ENCODE results near the gene FTSJ3.

FTSJ3 gene

DNA sequence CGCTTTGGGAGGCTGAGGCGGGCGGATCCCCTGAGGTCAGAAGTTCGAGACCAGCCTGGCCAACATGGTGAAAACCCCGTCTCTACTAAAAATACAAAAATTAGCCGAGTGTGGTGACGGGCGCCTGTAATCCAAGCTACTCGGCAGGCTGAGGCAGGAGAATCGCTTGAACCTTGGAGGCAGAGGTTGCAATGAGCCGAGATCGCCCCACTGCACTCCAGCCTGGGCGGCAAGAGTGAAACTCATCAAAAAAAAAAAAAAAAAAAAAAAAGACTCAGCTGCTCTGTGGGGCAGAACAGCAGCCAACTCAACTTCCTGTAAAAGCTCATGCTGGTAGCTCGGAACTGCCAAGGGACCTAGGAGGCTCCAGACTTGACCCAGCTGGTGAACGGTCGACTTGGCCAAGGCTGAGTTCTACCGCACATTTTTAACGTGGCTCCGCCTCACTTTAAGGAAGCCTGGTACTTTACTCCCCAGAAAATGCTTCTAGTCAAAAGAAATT lies 16.0 kb upstream of the FTSJ3 start:
- DNase-seq (ENCODE audit: low read depth) = peak; percentile 75

DNA sequence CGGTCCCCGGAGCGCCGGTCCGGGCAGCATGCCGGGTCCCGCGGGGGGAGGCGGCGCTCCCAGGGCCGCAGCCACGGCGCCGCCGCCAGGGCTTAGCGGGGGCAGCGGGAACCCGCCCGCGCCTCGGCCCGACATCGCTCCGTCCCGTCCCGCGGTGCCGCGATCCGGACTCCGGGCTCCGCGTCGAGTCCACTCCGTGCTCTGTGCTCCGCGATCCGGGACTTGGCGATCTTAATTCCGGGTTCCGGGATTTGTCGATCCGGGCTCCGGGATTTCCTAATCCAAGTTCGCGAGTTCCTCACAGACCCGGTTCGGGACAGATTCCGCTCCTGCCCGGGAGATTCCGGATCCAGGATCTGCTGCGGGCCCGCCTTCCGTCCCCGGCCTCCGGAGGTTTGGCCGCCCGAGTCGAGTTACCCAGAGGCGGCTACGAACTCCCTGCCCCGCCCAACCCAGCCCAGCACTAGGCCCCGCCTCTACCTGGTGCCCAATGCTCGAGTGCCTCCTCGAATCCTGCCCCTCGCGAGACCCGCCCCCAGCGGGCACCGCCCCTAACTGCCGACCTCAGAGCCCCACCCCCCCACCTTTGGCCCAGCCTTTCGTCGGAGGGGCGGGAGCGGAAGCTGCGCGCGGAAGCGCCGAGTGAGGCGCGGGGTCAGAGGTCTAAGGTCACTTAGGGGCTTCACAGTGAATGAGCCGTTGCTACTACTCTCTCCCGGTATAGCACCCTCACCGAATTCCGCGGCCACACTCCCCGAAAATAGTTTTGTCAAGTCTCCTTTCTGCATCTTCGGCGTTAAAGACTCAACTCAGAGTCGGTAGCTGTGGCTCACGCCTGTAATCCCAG lies 15.3 kb upstream of the FTSJ3 start, which contains the start of gene SMARCD2:
SMARCD2 (minus strand) TSS at position 146 of the 847 bp plus-strand sequence; CDS start at position 135, 11 bp downstream.
- DNase-seq (ENCODE audit: low read depth) = peak; percentile 100

DNA sequence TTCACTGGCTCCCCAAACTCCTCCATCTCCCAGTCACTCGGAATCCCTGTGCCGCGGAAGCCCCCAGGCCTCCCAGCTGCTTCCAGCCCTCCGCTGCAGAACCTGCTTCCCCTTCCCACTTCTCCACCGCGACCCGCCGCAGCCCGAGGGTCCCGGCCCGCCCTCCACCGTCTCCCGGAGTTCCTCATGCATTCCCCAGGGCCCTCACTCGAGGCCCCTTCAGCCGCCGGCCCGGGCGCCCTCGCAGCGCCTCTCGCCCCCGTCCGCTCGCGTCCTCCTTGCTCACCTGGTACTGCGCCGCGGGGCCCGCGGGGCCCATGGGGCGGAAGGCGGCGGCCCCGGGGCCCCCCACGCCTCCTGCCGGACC lies 14.7 kb upstream of the FTSJ3 start:
- no peak for DNase-seq (ENCODE audit: low read depth)

DNA sequence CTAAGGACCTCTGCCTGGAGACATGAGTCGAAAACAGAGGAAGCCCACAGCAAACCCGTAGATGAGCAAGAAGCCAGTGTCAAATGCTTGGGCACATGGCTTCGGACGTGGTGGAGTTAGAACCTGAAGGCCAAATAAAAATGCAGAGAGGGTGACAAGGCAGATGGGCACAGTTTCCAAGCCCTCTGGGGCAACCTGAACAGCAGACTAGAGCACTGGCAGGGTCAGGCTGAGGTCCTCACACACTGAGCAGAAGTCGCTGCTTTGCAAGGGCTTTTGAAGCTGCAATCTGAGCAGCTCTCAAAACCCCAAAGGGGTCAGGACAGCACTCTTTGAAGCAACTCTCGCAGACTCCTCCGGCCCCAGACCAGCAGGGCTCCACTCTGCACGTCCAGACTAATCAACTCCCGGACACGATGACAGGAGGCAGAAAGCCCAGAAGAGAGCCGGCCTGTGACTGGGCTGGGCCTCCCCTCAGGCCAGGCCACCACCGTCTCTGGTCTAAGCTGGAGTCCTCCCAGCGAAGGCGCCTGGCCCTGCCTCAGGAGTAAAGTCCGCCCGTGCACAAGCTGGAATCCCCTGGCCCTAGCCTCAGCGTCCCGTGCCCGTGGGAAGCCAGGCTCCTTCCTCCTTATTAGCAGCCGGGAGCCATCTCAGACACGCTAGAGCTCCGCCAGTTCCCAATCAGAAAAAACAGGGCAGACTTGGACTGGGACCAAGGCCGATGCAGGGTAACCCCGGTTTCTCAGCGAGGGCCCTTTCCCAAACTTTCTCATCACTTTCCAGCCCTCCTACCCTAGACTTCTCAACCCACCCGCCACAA lies 14.1 kb upstream of the FTSJ3 start:
- peak; percentile 68 for DNase-seq (ENCODE audit: low read depth)

DNA sequence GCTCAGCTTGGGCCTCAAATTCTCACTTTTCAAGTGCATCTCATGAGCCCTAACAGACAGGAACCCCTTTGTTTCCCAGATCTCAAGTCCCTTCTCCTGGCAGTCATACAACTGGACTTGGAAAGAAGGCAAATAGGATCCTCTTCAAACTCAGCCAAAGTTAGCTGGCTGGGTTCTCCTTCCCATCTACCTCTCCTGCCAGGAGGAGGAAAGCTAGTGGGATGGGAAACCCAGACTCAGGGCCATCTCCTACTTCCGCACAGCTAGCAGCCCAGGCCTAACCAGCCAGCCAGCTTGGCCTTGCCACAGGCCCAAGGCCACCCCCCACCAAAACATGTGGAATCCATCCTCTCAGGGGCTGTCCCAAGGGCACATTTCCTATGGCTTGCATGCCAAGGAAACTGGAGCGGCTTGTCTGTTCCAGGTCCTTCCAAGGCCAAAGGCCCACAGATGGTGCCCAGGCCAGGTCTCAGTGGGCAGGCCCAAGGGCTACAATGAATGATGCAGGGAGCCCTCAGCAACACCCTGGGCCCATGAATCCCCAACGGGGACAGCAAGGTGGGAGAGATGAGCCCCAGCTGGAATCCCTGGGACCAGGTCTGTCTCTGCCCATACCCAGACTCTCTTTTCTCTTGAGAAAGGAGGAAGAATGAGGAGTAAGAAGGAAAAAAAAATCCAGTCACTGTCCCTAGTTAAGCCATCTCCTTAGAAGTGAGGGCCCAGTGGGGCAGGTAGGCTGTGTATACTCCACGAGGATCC lies 13.3 kb upstream of the FTSJ3 start:
- DNase-seq (ENCODE audit: low read depth) = peak; percentile 91

DNA sequence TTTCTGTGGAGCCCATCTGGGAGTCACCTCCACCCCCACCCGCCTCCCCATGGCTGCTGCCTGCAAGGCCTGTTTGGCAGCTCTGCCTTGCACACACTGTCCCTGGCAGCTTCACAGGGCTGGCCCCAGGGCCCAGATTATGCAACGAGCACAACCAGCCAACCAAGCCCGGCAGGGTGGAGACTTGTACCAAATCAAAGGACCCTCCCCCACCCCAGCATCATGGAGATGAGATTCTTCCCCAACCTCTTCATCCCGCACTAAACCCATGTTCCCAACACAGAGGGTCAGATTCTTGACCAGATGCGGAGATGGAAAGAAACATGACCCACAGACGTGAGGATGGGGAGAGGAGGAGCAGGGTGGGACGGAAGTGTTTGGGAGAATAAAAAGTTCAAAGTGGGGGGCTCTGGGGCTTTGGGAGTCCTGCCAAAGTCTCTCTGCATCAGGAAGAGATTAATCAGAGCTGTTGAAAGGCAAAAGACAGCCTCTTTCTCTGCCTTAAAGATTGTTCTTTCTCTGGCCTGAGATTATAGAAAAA lies 11.2 kb upstream of the FTSJ3 start:
- DNase-seq (ENCODE audit: low read depth) = peak; percentile 95

DNA sequence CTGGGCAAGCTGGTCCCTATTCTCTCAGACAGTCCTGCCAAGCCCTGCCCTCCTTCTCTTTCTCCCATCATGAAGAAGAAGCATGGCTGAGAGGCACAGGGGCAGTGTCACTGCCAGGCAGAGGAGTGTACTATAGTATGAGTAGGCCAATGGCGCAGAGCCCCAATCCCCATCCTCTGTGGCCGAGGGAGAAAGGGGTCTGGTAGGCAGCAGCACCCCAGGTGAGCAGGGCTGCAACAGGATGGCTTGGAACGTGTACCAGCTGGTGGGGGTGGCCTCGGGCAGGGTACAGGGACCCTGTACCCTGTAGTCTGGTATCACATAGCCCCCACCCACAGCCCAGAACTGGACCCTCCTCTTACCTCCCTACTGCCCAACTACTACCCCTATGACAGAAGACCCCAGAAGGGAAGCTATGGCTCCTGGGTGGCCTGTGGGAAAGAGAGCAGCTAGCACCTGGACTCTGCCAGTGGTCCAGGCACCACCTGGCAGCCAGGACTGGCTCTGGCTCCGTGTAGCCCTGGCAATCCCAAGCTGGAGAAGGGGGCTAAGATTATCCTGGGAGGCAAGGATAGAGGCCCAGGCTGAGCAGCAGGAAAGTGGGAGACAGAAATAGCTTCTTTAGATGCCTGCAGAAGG lies 10.6 kb upstream of the FTSJ3 start:
- DNase-seq (ENCODE audit: low read depth) = no peak

DNA sequence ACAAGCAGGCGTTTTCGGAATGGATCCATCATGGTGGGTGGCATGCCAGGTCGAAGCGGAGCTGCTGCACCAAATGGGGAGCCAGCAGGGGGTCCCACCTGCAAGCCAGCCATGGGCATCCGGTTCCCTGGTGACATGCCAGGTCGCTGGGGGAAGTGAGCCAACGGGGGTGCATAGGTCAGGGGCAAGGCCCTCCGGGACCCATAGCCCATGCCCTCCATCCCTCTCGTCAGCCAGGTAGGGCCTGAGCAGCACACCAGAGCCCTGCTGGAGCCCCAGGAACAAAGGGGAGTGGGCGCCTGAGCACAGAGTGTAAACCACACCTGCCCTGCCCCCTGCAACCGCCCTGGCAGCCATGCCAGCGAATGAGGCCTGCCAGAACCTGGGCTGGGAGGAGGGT lies 10.0 kb upstream of the FTSJ3 start:
- DNase-seq (ENCODE audit: low read depth) = no peak

DNA sequence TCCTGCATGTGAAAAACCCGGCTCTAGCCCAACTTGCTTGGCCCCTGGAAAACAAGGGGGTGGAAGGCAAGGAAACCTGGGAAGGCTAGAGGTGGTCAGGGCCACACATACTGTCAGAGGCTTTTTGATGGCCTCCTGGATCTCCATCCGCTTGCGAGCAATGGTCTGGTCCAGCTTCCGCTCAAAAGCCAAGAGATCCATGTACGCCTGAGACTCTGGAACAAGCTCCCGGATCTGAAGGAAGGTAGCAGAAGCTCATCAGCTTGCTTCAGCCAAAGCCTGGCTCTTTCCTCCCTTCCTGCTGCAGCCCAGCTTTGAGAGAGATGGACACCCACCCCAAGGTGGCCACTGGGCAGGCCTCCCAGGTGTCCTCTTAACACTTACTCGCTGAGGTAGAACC lies 9.3 kb upstream of the FTSJ3 start:
- no peak for DNase-seq (ENCODE audit: low read depth)

DNA sequence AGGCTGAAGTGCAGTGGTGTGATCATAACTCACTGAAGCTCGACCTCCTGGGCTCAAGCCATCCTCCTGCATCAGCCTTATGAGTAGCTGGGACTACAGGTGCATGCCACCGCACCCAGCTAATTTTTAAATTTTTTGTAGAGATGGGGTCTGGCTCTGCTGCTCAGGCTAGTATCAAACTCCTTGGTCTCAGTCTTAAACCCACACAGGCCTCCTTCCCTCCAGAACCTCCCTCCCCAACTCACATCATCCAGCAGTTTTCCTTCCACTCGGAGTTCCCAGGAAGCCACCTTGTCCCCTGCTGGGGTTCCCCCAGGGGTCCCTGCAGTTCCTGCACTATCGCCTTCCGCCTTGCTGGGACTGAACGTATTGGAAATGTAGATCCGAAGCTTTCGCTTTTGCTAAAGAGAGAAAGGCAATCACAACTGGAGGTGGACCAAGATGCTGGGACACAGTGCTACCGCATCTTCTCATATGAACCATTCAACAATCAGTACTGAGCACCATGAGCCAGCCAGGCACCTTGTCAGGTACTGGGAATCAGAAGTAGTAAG lies 7.8 kb upstream of the FTSJ3 start:
- DNase-seq (ENCODE audit: low read depth) = no peak

DNA sequence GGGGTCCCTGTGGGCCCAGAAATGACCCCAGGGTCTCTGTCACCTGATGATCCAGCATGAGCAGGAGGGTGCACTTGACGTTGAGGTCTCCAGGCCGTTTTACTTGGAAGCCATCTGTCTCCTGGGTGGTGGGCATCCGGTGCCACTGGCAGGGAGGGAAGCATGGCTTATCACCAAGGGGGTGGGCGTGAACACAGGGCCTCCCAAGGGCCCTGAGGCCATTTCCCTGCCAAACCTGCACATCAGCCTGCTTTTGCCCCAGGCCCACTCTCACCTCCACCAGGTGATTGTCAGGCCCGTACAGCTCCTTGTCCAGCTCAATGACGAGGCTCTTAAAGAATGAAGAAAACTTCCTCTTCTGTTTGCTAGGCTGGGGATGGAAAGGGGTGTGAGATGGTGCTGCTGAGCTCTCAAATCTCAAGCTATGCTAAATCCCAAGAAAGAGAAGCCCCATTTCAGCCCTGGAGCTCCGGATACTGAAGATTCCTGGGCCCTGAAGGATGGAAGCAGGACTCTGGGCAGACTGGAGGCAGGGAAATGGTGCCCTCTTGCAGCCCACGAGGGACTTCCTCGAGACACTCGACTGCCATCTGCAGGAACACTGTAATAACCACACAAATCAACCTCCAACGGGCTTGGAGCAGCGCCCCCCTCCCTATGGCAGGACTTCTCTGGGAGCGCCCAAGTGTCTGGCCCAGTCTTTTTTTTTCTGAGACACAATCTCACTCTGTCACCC lies 7.1 kb upstream of the FTSJ3 start:
- peak; percentile 75 for DNase-seq (ENCODE audit: low read depth)

DNA sequence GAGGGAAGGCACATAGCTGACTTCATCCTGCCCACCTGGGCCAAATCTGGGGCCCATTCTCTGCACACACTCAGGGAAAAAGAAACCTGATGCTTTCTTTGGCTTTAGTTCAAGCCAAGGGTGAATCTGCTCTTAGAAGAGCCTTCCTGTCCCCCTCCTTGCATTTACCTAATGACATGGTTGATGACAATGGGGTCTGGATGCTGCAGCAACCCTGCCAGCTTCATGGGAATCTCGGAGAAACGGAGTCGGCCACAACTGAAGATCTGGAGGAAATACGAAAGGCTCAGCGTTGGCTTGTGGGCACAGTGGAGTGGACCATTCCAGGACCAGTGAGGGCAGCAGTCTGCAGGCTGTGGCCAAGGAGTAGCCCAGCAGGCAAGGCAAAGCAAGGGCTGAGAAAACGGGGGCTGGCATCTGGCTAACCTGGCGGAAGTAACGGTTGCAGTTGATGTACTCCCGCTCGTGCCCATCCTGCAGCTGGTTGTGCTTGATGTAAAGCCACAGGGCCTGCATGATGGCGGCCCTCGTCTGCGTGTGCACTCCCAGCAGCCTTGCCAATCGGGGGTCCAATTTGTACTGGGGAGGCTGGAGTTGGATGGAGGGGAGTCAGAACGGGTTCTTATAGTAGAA lies 6.4 kb upstream of the FTSJ3 start:
- no peak for DNase-seq (ENCODE audit: low read depth)

DNA sequence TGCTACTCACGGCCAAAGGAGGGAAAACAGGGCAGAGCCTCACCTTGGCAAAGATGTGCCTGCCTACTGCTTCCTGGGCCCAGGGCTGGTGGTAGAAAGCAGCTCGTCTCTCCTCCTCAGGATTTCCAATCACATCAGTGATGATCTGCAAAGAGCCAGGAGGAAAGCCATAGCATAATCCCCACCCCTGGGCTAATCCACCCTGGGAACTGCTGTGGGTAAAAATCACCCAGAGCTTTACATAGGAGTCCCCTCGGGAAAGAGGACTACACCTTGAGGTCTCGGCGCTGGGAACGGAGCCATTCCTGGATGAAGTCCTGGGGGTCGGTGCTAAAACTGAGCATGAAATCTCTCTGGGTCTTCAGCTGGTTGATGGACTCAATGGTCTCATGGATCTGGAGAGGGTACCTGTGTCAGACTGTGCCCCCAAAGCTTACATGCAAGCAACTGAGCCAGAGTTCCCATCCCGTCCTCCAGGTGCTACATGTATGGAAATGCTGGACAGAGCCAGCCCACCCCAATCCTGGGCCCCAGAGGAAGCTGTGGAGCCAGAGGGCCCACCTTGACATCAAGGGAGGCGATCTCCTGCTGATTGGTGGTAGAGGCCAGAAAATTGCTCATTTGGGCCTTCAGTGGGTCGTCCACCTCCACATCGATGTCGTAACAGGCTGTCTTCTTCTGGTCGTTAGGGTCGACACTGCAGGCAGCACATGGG lies 5.7 kb upstream of the FTSJ3 start:
- no peak for DNase-seq (ENCODE audit: low read depth)

DNA sequence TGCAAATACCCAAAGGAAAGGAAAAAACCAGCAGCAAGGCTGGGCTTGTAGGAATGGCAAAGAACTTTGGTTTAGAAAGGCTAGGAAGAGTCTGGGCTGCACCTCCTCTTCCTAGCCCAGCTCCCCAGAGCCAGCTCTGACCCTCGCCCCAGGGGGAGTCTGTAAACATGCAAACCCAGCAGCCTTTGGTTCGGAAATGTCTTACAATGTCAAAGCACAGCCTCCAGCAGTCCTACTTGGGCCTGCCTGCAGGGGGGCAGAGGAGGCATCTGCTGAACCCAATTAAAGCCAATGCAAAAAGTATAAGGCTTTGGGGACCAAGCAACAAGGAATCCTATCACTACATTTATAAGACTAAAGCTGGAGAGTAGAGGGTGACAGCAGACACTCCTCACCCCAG lies 5.0 kb upstream of the FTSJ3 start:
- no peak for DNase-seq (ENCODE audit: low read depth)

DNA sequence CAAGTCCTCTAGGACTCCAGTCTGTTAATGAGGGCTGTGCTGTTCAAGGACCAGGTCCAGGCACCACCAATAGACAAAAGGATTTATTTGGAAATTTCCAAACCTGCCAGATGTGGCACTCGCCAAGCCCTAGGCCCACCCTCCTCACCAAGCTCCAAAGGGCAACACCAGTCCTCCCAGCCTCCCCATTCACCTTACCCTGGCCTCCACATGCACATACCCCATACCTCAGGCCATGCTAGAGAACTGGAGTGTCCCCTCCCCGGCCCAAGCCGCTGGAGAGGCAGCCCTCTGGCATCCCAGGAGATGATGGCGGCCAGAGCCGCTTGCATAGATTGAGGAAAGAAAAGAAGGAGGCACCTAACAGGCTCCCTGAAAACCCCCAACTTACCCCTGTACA lies 4.6 kb upstream of the FTSJ3 start:
- DNase-seq (ENCODE audit: low read depth) = no peak

DNA sequence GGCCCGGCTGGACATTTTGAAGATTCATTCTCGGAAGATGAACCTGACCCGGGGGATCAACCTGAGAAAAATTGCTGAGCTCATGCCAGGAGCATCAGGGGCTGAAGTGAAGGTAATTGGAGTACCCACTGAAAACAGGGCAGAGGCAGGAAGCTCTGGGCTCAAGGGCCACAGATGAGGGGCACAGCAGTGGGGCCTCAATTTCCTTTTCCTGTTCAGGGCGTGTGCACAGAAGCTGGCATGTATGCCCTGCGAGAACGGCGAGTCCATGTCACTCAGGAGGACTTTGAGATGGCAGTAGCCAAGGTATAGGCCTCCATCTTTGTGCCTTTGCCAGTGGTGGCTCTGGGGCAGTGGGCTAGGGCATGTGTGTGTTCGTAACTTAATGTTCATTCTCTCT lies 4.0 kb upstream of the FTSJ3 start:
- DNase-seq (ENCODE audit: low read depth) = no peak

DNA sequence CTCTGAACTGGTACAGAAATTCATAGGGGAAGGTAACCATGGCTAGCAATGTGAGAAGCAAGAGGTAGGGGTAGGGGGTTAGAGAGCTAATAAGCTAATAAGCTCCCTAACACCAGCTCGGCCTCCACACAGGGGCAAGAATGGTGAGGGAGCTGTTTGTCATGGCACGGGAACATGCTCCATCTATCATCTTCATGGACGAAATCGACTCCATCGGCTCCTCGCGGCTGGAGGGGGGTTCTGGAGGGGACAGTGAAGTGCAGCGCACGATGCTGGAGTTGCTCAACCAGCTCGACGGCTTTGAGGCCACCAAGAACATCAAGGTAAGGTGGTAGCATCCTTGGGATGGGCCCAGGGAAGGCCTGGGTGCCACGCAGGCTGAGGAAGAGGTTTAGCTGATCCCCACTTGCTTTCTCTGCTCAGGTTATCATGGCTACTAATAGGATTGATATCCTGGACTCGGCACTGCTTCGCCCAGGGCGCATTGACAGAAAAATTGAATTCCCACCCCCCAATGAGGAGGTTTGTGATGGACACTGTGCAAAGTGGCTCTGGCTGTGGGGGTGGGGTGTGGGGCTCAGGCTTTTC lies 3.5 kb upstream of the FTSJ3 start:
- no peak for DNase-seq (ENCODE audit: low read depth)

DNA sequence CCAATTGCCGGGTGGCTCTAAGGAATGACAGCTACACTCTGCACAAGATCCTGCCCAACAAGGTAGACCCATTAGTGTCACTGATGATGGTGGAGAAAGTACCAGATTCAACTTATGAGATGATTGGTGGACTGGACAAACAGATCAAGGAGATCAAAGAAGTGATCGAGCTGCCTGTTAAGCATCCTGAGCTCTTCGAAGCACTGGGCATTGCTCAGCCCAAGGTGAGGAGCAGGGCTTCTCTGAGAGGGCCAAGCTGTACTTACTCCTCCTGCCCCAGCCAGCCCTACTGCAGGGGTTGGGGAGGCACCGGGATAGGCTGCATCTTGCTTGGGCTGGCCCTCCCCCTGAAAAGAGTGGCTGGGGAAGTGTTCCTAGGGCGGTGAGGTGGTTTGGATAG lies 2.8 kb upstream of the FTSJ3 start:
- DNase-seq (ENCODE audit: low read depth) = no peak

DNA sequence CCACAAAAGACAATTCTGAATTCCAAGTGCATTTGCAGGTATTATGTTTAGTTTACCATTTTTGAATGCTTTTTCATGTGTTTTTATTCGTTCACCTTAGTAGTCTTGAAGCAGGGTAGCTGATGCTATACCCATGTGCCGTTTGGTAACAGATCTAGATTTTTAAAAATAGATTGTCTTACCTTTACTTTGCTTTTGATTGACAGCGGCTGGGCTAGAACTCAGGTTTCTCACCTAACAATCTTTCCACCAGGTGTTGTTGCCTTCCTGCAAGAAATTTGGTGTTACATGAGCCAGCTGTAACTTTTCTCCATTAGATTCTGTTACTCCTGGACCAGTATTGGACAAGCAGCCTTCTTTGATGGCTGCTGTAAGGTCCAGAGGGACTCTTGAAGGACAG lies 1.5 kb upstream of the FTSJ3 start:
- DNase-seq (ENCODE audit: low read depth) = no peak

All from fibroblast of gingiva (primary cell).